ENCODE measurements around the gene NAB2.

NAB2 gene

GRCh38 chr12:57093415-57094207 lies 4.7 kb downstream of the NAB2 start:
- peak; percentile 47 for DNase-seq (ENCODE audit: low read depth)

- no peak for DNase-seq (ENCODE audit: low read depth)
Measured at GRCh38 chr12:57094208-57095160, 5.6 kb downstream of the NAB2 start.

GRCh38 chr12:57095440-57095839 lies 6.5 kb downstream of the NAB2 start:
- DNase-seq (ENCODE audit: low read depth) = no peak

- no peak for DNase-seq (ENCODE audit: low read depth)
Measured at GRCh38 chr12:57096099-57096572, 7.2 kb downstream of the NAB2 start.

GRCh38 chr12:57096748-57097553 lies 8.0 kb downstream of the NAB2 start:
- DNase-seq (ENCODE audit: low read depth) = no peak

- no peak for DNase-seq (ENCODE audit: low read depth)
Measured at GRCh38 chr12:57097554-57097835, 8.6 kb downstream of the NAB2 start.

GRCh38 chr12:57098546-57098945 lies 9.6 kb downstream of the NAB2 start:
- DNase-seq (ENCODE audit: low read depth) = no peak

GRCh38 chr12:57099047-57099714 lies 10.3 kb downstream of the NAB2 start:
- no peak for DNase-seq (ENCODE audit: low read depth)

GRCh38 chr12:57099766-57100165 lies 10.9 kb downstream of the NAB2 start:
- DNase-seq (ENCODE audit: low read depth) = no peak

GRCh38 chr12:57101892-57102695 lies 13.2 kb downstream of the NAB2 start:
- no peak for DNase-seq (ENCODE audit: low read depth)

GRCh38 chr12:57103856-57104255 lies 14.9 kb downstream of the NAB2 start:
- no peak for DNase-seq (ENCODE audit: low read depth)

GRCh38 chr12:57104292-57104910 lies 15.5 kb downstream of the NAB2 start:
- no peak for DNase-seq (ENCODE audit: low read depth)

GRCh38 chr12:57105011-57105753 lies 16.3 kb downstream of the NAB2 start:
- no peak for DNase-seq (ENCODE audit: low read depth)

GRCh38 chr12:57106021-57106708 lies 17.3 kb downstream of the NAB2 start:
- DNase-seq (ENCODE audit: low read depth) = no peak

GRCh38 chr12:57107456-57108155 lies 18.7 kb downstream of the NAB2 start:
- no peak for DNase-seq (ENCODE audit: low read depth)

- no peak for DNase-seq (ENCODE audit: low read depth)
Measured at GRCh38 chr12:57109207-57110103, 20.5 kb downstream of the NAB2 start.

Data from T follicular helper cell (primary cell).